ENCODE results near the gene SLCO2A1. TPM values are rescaled to one million over a fixed set of nuclear protein-coding genes. Genes with fewer than 3 reads are reported as not detected.

Gene SLCO2A1
- total RNA-seq, 1 donor from 2014 or later = 0.07 TPM

DNA sequence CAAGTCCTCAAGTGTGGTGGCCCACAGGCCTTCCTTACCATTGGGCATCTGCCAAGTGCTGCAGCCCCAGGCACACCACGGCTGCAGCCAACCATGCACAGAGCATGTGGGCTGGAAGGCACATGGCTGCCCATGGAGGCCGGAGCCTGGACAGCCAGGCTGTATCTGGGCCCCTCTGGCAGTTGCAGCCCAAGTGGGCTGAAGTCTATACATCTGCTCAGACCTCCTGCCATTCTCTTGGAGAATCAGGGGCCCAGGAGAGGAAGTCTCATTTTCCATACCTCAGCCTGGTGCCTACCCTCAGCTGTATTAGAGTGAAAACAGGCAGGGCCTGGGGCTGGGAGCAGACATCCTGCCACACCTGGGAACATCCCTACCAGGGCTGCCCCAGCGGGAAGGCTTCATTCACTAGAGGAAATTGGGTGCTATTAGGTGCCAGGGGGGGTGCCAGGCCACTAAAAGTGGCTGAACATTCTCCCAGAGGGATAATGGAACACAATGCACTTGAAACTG is 48.0 kb upstream of the SLCO2A1 start:
- no peaks in the 10 kb centered on the region for H4K20me1 ChIP-seq (ENCODE audit: low read depth)
- H3K4me3 ChIP-seq = no peak overlapping the region
- H2AFZ ChIP-seq (replicated peaks) = no peak overlapping the region
- Mint-ChIP-seq H3K27me3 (ENCODE audit: insufficient read depth, low read depth) (peaks cover 13% of the 10 kb centered on the region), H3K9me3 (peaks cover 21% of the 10 kb centered on the region), H3K27ac (no peak overlapping the region), H3K4me3 (no peak overlapping the region), H3K4me1 (peaks cover 2% of the 10 kb centered on the region), H3K36me3 (peaks cover 2% of the 10 kb centered on the region)
- H3K36me3 ChIP-seq = no peaks in the 10 kb centered on the region
- no peak overlapping the region for H3K27ac ChIP-seq
- no peak overlapping the region for H3K9ac ChIP-seq
- TF ChIP-seq EZH2 (IDR thresholded peaks at IDR 0.05) = no peak
- TF ChIP-seq, protein P1, sequence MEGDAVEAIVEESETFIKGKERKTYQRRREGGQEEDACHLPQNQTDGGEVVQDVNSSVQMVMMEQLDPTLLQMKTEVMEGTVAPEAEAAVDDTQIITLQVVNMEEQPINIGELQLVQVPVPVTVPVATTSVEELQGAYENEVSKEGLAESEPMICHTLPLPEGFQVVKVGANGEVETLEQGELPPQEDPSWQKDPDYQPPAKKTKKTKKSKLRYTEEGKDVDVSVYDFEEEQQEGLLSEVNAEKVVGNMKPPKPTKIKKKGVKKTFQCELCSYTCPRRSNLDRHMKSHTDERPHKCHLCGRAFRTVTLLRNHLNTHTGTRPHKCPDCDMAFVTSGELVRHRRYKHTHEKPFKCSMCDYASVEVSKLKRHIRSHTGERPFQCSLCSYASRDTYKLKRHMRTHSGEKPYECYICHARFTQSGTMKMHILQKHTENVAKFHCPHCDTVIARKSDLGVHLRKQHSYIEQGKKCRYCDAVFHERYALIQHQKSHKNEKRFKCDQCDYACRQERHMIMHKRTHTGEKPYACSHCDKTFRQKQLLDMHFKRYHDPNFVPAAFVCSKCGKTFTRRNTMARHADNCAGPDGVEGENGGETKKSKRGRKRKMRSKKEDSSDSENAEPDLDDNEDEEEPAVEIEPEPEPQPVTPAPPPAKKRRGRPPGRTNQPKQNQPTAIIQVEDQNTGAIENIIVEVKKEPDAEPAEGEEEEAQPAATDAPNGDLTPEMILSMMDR (IDR thresholded peaks at IDR 0.05) = no peak
- no peak for TF ChIP-seq EZH2phosphoT487 (IDR thresholded peaks at IDR 0.05)
- H3K27me3 ChIP-seq = no peaks in the 10 kb centered on the region
- no peaks in the 10 kb centered on the region for H3K79me2 ChIP-seq (ENCODE audit: low read depth)
- no peaks in the 10 kb centered on the region for H3F3A ChIP-seq (ENCODE audit: low read depth)
- peaks cover 10% of the 10 kb centered on the region for H3K9me3 ChIP-seq (ENCODE audit: low read depth)
- no peak overlapping the region for H3K4me2 ChIP-seq
- no peak for DNase-seq (ENCODE audit: low spot score)
- H3K4me1 ChIP-seq = no peaks in the 10 kb centered on the region

DNA sequence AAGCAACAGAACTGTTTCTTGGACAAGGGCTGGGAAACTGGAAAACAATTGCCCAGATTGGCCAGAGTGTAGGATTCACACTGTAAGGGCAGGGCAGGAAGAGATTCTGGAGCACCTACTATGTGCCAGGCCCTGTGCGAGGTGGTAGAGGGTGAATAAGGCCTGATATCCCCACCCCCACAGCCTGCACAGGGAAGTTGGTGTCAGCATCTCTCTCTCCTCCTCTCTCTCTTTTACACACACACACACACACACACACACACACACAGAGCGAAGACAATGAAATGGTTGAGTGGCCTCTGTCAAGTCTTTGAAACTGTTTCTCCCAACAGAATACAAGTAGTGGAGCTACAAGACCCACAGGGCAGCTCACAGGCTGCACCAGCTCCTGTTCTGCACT is 47.1 kb upstream of the SLCO2A1 start:
- H3K4me3 Mint-ChIP-seq = no peak overlapping the region
- peaks cover 13% of the 10 kb centered on the region for H3K27me3 Mint-ChIP-seq (ENCODE audit: insufficient read depth, low read depth)
- Histone ChIP-seq H3K9ac (no peak overlapping the region), H2AFZ (replicated peaks) (no peak overlapping the region), H3K79me2 (ENCODE audit: low read depth) (no peaks in the 10 kb centered on the region), H3K36me3 (no peaks in the 10 kb centered on the region), H3K27me3 (no peaks in the 10 kb centered on the region), H3K4me2 (no peak overlapping the region), H3F3A (ENCODE audit: low read depth) (no peaks in the 10 kb centered on the region), H3K4me1 (no peaks in the 10 kb centered on the region), H3K9me3 (ENCODE audit: low read depth) (peaks cover 10% of the 10 kb centered on the region), H3K4me3 (no peak overlapping the region), H3K27ac (no peak overlapping the region), H4K20me1 (ENCODE audit: low read depth) (no peaks in the 10 kb centered on the region)
- peaks cover 2% of the 10 kb centered on the region for H3K36me3 Mint-ChIP-seq
- peaks cover 2% of the 10 kb centered on the region for H3K4me1 Mint-ChIP-seq
- TF ChIP-seq EZH2 (IDR thresholded peaks at IDR 0.05) = no peak
- TF ChIP-seq, protein P1 (IDR thresholded peaks at IDR 0.05) = no peak
- TF ChIP-seq EZH2phosphoT487 (IDR thresholded peaks at IDR 0.05) = no peak
- peak overlapping the region; percentile 10 for H3K27ac Mint-ChIP-seq
- DNase-seq (ENCODE audit: low spot score) = no peak
- H3K9me3 Mint-ChIP-seq = peaks cover 19% of the 10 kb centered on the region

DNA sequence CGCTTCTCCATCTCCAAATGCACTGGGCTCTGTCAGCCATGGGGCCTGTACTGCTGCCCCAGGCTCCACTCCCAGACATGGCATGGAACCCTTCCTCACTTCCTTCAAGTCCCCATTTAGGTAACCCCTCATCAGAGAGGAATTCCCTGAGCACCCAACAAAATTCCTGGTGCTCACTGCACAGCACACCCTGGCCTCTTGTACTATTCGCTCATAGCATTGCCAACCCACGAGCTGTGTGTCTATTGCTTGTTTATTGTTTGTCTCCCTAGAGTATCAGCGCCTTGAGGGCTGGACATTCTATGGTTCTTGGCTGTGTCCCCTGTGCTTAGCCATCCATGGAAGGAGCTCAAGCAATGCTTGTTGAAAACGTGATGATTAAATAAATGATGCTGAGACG is 46.1 kb upstream of the SLCO2A1 start:
- H3K27ac Mint-ChIP-seq = no peak overlapping the region
- peaks cover 12% of the 10 kb centered on the region for H3K4me1 Mint-ChIP-seq
- Histone ChIP-seq H3K9ac (no peak overlapping the region), H3K9me3 (ENCODE audit: low read depth) (peaks cover 10% of the 10 kb centered on the region), H3K27ac (no peak overlapping the region), H3F3A (ENCODE audit: low read depth) (peaks cover 9% of the 10 kb centered on the region), H3K27me3 (no peaks in the 10 kb centered on the region), H4K20me1 (ENCODE audit: low read depth) (no peaks in the 10 kb centered on the region), H3K4me3 (no peak overlapping the region), H3K36me3 (no peaks in the 10 kb centered on the region), H2AFZ (replicated peaks) (no peak overlapping the region), H3K79me2 (ENCODE audit: low read depth) (no peaks in the 10 kb centered on the region), H3K4me2 (no peak overlapping the region), H3K4me1 (peaks cover 10% of the 10 kb centered on the region)
- TF ChIP-seq, protein P1 (IDR thresholded peaks at IDR 0.05) = no peak
- TF ChIP-seq EZH2phosphoT487 (IDR thresholded peaks at IDR 0.05) (no peak), EZH2 (IDR thresholded peaks at IDR 0.05) (no peak)
- DNase-seq (ENCODE audit: low spot score) = no peak
- H3K9me3 Mint-ChIP-seq = peaks cover 10% of the 10 kb centered on the region
- H3K36me3 Mint-ChIP-seq = peaks cover 2% of the 10 kb centered on the region
- H3K27me3 Mint-ChIP-seq (ENCODE audit: insufficient read depth, low read depth) = peaks cover 13% of the 10 kb centered on the region
- no peak overlapping the region for H3K4me3 Mint-ChIP-seq

All from neural progenitor cell (in vitro differentiated cells).